Esophagus muscularis mucosa (tissue), 3 donors: Measurements from ENCODE around the gene NOD2.

Experiments used
- POLR2AphosphoS5 ChIP-seq, 2 donors: sonication (generic); formaldehyde crosslinking; IDR thresholded peaks; one replicate each; pipeline ENCODE4 v1.6.1; 2017; ENCODE audit warnings: antibody characterized with exemption in 2 of 2
- TF ChIP-seq, protein P1 (sequence below), 3 experiments: fragments of 200-600 bp in 2 of 3; fragments of 450-650 bp in 1 of 3; sonication (generic) in 2 of 3; IDR thresholded peaks; one replicate each; pipeline ENCODE4 v1.5.1; 2017 to 2019; ENCODE audit warnings: antibody characterized with exemption in 3 of 3, mild to moderate bottlenecking in 2 of 3, moderate library complexity in 1 of 3

DNA sequence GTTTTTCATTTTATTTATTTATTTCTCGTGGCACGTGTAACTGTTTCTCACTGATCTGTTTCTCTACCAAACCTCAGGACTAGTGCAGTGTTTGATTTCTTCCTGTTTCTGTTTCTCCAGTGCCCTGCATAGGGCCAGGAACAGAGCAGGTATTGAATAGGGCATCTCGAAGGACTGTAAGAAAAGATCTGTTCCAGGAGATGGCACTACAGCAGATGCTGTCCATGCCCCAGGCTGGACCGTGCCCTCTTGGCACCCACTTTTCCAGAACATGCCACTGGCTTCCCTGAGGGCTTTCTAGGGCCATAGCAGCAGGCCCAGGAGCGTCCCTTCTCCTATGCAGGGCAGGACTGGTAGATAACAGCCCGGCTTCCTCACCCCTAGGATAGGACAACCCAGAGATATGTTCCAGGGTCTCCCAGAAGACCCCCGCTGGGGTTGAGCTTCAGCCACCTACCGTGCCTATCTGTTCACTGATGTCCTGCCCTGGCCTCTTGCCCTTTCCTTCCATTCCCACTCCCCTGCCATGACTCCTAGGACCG is 16.7 kb upstream of the NOD2 start:
- no peak for TF ChIP-seq POLR2AphosphoS5 (IDR thresholded peaks at IDR 0.05)
- TF ChIP-seq, protein P1, sequence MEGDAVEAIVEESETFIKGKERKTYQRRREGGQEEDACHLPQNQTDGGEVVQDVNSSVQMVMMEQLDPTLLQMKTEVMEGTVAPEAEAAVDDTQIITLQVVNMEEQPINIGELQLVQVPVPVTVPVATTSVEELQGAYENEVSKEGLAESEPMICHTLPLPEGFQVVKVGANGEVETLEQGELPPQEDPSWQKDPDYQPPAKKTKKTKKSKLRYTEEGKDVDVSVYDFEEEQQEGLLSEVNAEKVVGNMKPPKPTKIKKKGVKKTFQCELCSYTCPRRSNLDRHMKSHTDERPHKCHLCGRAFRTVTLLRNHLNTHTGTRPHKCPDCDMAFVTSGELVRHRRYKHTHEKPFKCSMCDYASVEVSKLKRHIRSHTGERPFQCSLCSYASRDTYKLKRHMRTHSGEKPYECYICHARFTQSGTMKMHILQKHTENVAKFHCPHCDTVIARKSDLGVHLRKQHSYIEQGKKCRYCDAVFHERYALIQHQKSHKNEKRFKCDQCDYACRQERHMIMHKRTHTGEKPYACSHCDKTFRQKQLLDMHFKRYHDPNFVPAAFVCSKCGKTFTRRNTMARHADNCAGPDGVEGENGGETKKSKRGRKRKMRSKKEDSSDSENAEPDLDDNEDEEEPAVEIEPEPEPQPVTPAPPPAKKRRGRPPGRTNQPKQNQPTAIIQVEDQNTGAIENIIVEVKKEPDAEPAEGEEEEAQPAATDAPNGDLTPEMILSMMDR (IDR thresholded peaks at IDR 0.05) = no peak
